ENCODE data around the gene FOXA3.

The FOXA3 gene

DNA sequence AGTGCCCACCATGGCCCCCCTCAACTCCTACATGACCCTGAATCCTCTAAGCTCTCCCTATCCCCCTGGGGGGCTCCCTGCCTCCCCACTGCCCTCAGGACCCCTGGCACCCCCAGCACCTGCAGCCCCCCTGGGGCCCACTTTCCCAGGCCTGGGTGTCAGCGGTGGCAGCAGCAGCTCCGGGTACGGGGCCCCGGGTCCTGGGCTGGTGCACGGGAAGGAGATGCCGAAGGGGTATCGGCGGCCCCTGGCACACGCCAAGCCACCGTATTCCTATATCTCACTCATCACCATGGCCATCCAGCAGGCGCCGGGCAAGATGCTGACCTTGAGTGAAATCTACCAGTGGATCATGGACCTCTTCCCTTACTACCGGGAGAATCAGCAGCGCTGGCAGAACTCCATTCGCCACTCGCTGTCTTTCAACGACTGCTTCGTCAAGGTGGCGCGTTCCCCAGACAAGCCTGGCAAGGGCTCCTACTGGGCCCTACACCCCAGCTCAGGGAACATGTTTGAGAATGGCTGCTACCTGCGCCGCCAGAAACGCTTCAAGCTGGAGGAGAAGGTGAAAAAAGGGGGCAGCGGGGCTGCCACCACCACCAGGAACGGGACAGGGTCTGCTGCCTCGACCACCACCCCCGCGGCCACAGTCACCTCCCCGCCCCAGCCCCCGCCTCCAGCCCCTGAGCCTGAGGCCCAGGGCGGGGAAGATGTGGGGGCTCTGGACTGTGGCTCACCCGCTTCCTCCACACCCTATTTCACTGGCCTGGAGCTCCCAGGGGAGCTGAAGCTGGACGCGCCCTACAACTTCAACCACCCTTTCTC is 8.2 kb downstream of the FOXA3 start:
- DNase-seq (ENCODE audit: low spot score), result no peak
- FAIRE-seq, result no peak

DNA sequence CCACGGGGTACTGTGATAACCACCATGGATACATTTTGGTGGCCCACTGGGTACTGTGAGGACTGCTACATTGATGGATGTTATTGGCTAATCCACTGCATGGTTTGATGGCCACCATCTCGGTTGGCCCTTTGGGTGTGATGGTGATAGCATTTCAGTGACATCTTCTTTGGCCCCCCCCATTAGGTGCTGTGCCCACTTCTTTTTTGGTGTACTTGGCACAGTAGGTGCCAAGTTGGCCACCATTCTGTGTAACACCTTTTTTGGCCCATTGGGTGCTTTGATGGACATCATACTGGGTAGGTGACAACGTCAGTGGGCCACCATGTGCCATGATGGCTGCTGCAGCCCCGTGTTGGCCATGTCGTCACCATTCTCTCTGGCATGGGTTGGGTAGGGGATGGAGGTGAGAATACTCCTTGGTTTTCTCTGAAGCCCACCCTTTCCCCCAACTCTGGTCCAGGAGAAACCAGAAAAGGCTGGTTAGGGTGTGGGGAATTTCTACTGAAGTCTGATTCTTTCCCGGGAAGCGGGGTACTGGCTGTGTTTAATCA is 9.2 kb downstream of the FOXA3 start:
- DNase-seq (ENCODE audit: low spot score) (no peak), FAIRE-seq (no peak)

DNA sequence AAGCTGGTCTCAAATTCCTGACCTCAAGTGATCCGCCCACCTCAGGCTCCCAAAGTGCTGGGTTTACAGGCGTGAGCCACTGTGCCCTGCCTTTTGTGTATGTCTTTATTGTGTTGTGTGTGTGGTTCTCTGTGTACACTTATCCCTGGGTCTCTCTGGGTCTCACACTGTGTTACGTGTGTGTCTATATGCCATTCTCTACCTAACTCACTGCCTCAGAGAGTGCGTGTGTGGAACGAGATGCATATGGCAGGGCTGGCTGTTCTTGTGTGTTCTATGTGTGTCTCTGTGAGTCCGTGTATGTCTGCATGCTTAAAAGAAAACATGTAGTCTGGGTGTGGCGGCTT is 10.5 kb downstream of the FOXA3 start:
- FAIRE-seq, result no peak
- DNase-seq (ENCODE audit: low spot score), result no peak

GRCh38 chr19:45876161-45876410 is 12.0 kb downstream of the FOXA3 start:
- FAIRE-seq (no peak), DNase-seq (ENCODE audit: low spot score) (no peak)

- DNase-seq (ENCODE audit: low spot score) (no peak), FAIRE-seq (no peak)
Measured at GRCh38 chr19:45876411-45877197, 12.5 kb downstream of the FOXA3 start.

DNA sequence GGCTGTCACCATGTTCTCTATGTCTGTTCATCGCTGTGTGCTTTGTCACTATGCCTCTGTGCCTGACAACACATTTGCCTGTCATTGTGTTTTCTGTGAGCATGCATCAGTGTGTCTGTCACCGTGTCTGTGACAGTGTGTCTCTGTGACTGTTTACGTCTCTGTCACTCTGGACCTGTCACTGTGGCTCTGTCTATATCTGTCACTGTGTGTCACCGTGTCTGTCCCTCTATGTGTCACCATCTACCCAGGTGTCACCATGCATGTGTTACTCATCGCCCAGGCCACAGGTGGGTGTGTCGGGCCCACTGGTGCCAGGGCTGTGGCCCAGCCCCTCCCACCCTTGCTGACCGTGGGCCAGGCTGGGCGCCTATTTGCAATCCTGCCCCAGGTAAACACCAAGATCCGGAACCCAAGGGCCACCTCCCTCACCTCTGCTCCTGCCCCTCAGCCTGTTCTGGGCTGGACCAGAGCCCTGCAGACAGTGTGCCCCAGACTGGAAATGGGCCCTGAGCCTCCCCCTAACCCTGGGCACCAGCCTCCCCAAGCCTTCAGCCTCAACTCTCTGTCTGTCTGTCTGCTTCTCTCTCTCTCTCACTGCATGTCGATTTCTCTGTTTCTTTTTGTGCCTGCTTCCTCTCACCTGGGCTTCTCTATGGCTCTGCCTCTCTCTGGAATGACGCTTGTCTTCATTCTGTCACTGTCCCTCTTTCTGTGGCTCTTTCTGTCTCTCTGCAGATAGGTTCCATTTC is 14.1 kb downstream of the FOXA3 start:
- DNase-seq (ENCODE audit: low spot score), result no peak
- no peak for FAIRE-seq

GRCh38 chr19:45879055-45879454 is 14.9 kb downstream of the FOXA3 start:
- FAIRE-seq (no peak), DNase-seq (ENCODE audit: low spot score) (no peak)

DNA sequence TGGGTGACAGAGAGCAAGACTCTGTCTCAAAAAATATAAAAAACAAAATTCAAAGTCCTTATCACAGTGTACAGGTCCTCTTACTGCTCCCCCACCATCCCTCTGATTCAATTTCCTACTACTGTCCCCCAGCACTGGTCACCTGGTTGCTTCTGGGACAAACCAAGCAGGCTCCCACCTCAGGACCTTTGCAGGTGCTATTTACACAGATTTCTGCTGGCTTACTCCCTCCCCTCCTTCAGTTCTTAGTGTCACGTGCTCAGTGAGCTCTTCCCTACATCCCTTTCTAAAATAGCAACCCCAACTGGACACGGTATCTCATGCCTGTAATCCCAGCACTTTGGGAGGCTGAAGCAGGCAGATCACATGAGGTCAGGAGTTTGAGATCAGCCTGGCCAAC is 15.8 kb downstream of the FOXA3 start:
- FAIRE-seq, result no peak
- no peak for DNase-seq (ENCODE audit: low spot score)

GRCh38 chr19:45881082-45881908 is 17.2 kb downstream of the FOXA3 start:
- FAIRE-seq (no peak), DNase-seq (ENCODE audit: low spot score) (no peak)

DNA sequence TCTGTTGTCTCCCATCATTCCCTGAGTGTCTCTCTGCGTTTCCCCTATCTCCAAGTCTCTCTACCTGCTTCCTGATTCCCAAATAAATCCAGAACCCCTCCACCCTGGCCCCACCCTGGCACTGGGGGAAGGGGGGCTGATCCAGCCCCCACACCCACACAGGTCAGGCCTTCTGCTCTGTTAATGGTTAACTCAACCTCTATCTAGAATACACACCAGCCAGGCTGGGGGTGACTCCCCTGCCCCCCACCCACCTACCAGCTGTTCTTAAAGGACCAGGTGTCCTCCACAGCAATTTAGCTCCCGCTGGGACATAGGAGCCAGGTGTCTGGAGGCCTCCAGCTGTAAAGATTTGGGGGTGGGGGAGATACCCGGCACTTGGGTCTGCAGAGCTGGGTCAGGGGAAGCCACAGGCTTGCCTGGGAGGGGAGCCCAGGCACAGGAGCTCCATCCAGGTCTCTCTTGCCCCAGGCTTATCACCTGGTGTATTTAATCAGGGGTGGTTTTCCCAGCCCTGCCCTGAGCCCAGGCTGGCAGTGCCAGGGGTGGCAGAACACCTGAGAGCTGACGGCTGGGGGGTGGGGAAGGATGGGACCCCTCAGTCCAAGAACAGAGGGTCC is 17.9 kb downstream of the FOXA3 start:
- DNase-seq (ENCODE audit: low spot score) (no peak), FAIRE-seq (no peak)

DNA sequence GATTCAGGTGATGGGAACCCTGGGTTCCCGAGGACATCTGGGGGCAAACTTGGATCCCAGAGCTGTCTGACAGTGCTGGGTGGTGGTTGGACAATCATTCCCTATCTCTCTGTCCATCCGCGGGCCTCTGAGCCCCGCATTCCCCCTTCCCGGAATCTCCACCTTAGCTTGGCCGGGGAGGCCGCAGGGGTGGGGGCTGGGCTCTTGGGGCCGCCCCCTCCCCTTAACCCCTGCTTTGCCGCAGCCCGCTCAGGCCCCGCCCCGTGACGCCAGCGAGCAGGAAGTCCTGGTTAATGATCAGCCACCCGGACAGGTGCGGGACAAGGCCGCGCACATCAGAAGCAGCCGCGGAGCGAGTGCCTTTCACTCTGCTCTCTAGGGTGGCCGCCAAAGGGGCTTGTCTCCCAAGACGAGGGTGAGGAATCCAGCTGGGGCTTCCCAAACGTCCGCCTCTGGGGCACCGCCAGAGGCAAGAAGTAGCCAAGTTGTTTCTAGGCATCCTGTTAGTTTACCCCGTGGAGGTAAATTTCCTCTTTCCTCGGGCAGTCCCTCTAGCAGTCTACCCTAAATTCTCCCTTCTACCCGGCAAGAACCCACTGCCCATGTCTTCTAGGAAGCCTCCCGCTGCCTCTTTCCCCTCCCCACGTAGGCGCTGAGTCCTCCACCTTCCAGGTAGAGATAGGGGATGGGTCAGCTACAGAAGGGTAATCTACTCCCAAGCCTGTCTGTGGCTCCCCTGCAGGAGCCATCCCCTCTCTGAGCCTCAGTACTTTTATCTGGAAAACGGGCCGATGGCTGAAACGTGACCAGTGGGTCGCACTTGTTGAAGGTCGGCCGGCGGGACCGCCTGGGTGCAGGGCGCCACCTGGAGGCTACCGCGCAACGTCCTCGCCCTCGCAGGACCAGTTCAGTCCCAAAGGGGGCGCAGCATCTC is 18.8 kb downstream of the FOXA3 start:
- DNase-seq (ENCODE audit: low spot score) (peak; percentile 48), FAIRE-seq (no peak)

- FAIRE-seq, result no peak
Measured at GRCh38 chr19:45883586-45883880, 19.4 kb downstream of the FOXA3 start.

DNA sequence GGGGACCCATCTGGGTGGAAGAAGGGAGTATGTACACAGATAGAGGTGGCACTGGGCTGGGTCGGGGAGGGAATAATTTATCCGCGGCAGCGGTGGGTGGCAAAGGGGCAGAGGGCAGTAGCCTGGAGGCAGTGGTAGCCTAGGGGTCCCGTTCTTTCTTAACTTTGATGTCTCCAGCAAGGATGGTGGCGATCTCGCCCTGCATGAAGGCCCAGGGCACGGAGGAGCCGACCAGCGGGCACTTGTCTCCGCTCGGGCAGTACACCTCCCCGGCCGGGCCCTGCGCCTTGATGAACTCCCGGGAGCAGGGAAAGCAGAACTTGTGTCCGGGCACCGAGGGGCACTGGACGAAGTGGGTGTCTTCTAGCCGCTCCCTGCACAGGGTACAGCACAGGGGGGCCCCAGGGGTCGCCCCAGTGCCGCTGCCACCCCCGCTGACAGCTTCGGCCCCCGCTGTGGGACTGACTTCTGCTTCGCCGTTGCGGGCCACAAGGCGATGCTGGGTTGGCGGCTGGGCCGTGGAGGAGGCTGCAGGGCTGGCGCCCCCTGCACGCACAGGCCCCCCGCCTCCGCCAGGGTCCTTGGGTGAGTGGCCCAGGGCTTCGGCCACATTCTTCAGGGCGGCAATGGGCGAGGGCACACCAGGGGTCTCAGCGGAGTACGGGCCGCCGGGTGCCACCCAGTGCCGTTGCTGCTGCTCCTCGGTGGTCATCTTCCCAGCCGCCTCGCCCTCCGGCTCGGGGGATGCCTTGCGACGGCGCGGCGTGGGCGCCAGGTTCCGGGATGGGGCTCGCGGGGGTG is 20.0 kb downstream of the FOXA3 start:
- FAIRE-seq (no peak), DNase-seq (ENCODE audit: low spot score) (no peak)

More at GRCh38 chr19:45883586-45883880, 19.4 kb downstream of the FOXA3 start:
- DNase-seq (ENCODE audit: low spot score), result no peak

GRCh38 chr19:45884682-45885555 is 20.8 kb downstream of the FOXA3 start:
- DNase-seq (ENCODE audit: low spot score) (no peak), FAIRE-seq (no peak)

GRCh38 chr19:45885556-45886426 is 21.7 kb downstream of the FOXA3 start, which contains the start of gene IRF2BP1:
Gene IRF2BP1 (minus strand): TSS chr19:45886141. CDS start chr19:45885774, 367 bp downstream.
- no peak for FAIRE-seq
- DNase-seq (ENCODE audit: low spot score), result peak; percentile 65

GRCh38 chr19:45886427-45887199 is 22.5 kb downstream of the FOXA3 start:
- no peak for FAIRE-seq

More at GRCh38 chr19:45886427-45887199, 22.5 kb downstream of the FOXA3 start:
- DNase-seq (ENCODE audit: low spot score), result peak; percentile 75

Data from RCC 7860 (cell line).